ENCODE results near the gene FABP1. TPM values are rescaled to one million over a fixed set of nuclear protein-coding genes. Genes with fewer than 3 reads are reported as not detected.

FABP1 gene
- total and polyA plus RNA-seq, 8 donors = 3.8 to 347 (median 7.2) TPM; not detected in 3

GRCh38 chr2:88080545-88080944 is 47.3 kb downstream of the FABP1 start:
- Histone ChIP-seq H3K9me3 (no peaks in the 10 kb centered on the region), H3K27me3 (peaks cover 0 to 4% (median 0%) of the 10 kb centered on the region in 3 donors), H3K4me1 (no peaks in the 10 kb centered on the region), H3K27ac (no peak overlapping the region), H3K4me3 (no peak overlapping the region), H3K36me3 (no peaks in the 10 kb centered on the region)
- no peak for DNase-seq
- TF ChIP-seq POLR2A (IDR thresholded peaks at IDR 0.05) (no peak), POLR2AphosphoS5 (IDR thresholded peaks at IDR 0.05) (no peak), EP300 (IDR thresholded peaks at IDR 0.05) (no peak)
- TF ChIP-seq, protein P1, sequence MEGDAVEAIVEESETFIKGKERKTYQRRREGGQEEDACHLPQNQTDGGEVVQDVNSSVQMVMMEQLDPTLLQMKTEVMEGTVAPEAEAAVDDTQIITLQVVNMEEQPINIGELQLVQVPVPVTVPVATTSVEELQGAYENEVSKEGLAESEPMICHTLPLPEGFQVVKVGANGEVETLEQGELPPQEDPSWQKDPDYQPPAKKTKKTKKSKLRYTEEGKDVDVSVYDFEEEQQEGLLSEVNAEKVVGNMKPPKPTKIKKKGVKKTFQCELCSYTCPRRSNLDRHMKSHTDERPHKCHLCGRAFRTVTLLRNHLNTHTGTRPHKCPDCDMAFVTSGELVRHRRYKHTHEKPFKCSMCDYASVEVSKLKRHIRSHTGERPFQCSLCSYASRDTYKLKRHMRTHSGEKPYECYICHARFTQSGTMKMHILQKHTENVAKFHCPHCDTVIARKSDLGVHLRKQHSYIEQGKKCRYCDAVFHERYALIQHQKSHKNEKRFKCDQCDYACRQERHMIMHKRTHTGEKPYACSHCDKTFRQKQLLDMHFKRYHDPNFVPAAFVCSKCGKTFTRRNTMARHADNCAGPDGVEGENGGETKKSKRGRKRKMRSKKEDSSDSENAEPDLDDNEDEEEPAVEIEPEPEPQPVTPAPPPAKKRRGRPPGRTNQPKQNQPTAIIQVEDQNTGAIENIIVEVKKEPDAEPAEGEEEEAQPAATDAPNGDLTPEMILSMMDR (IDR thresholded peaks at IDR 0.05) = no peak
- 71 to 91% (median 87%) methylated on average over 2 of the region's 2 CpGs for WGBS, 5 donors
- intact Hi-C loops (cut with DNase I; ENCODE audit: low total_unique reads) = no loop called here

- Histone ChIP-seq H3K4me1 (no peaks in the 10 kb centered on the region), H3K27me3 (peaks cover 0 to 2% (median 0%) of the 10 kb centered on the region in 3 donors), H3K9me3 (no peaks in the 10 kb centered on the region), H3K36me3 (no peaks in the 10 kb centered on the region), H3K4me3 (no peak overlapping the region), H3K27ac (no peak overlapping the region)
- intact Hi-C loops (cut with DNase I; ENCODE audit: low total_unique reads) = no loop called here
- peak in 1 of 2 donors; percentile 29 for DNase-seq
- 43 to 59% (median 45%) methylated on average over 3 of the region's 3 CpGs for WGBS, 5 donors
- TF ChIP-seq, protein P1 (IDR thresholded peaks at IDR 0.05) = no peak
- no peak for TF ChIP-seq EP300 (IDR thresholded peaks at IDR 0.05)
- TF ChIP-seq POLR2A (IDR thresholded peaks at IDR 0.05) = no peak
Measured at GRCh38 chr2:88078643-88079172, 49.2 kb downstream of the FABP1 start.

- no peak overlapping the region for H3K4me3 ChIP-seq
- no peak overlapping the region for H3K27ac ChIP-seq
- intact Hi-C loops (cut with DNase I; ENCODE audit: low total_unique reads) = no loop called here
- H3K36me3 ChIP-seq = no peaks in the 10 kb centered on the region
- 76 to 87% (median 85%) methylated on average over 7 to 8 of the region's 8 CpGs for WGBS, 5 donors
- no peaks in the 10 kb centered on the region for H3K9me3 ChIP-seq
- no peaks in the 10 kb centered on the region for H3K4me1 ChIP-seq
- TF ChIP-seq POLR2A (IDR thresholded peaks at IDR 0.05) (no peak), EP300 (IDR thresholded peaks at IDR 0.05) (no peak)
- DNase-seq = peak in 1 of 2 donors; percentile 43
- no peaks in the 10 kb centered on the region for H3K27me3 ChIP-seq
Measured at GRCh38 chr2:88077080-88077479, 50.8 kb downstream of the FABP1 start.

DNA sequence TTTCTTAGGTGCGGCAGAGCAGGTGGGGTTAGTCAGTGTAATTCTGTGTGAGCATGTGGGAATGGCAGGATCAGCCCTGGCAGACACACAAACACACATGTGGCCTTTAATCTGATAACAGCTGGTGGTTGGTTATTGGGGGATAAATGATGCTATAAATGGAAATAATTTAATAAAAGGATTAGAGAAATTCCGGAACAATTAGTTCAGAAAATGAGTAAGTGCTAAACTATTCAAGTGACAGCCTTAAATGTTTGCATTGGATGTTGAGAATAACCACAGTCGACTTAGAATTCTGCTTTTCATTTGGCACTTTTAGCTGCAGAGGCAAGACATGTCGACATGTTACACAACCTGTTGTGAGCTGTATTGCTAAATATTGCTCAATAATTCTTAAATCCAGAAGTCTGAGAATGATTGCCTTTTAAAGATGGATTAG is 53.0 kb downstream of the FABP1 start:
- Histone ChIP-seq H3K36me3 (no peaks in the 10 kb centered on the region), H3K27ac (no peak overlapping the region), H3K27me3 (no peaks in the 10 kb centered on the region), H3K4me1 (no peaks in the 10 kb centered on the region), H3K4me3 (no peak overlapping the region), H3K9me3 (no peaks in the 10 kb centered on the region)
- DNase-seq = no peak
- intact Hi-C loops (cut with DNase I; ENCODE audit: low total_unique reads) = no loop called here
- 50 to 65% (median 52%) methylated on average over 4 of the region's 4 CpGs for WGBS, 5 donors
- TF ChIP-seq POLR2AphosphoS5 (IDR thresholded peaks at IDR 0.05) (peak in 1 of 3 donors; percentile 7), POLR2A (IDR thresholded peaks at IDR 0.05) (no peak), EP300 (IDR thresholded peaks at IDR 0.05) (no peak)
- TF ChIP-seq, protein P1 (IDR thresholded peaks at IDR 0.05) = no peak

GRCh38 chr2:88074150-88074549 is 53.7 kb downstream of the FABP1 start:
- Histone ChIP-seq H3K27me3 (no peaks in the 10 kb centered on the region), H3K4me3 (no peak overlapping the region), H3K36me3 (no peaks in the 10 kb centered on the region), H3K9me3 (no peaks in the 10 kb centered on the region), H3K27ac (no peak overlapping the region), H3K4me1 (no peaks in the 10 kb centered on the region)
- intact Hi-C loops (cut with DNase I; ENCODE audit: low total_unique reads) = no loop called here
- TF ChIP-seq POLR2A (IDR thresholded peaks at IDR 0.05) = no peak
- TF ChIP-seq POLR2AphosphoS5 (IDR thresholded peaks at IDR 0.05) = no peak
- TF ChIP-seq, protein P1 (IDR thresholded peaks at IDR 0.05) = no peak
- no peak for TF ChIP-seq EP300 (IDR thresholded peaks at IDR 0.05)
- DNase-seq = no peak
